HTR-8/SVneo (cell line): ENCODE results near the gene MYO18B.

Source experiments
- DNase-seq: peaks from one replicate; pipeline ENCODE4 v3.0.0; 2011; ENCODE audit warnings: low spot score, mixed read lengths; ENCODE audit not compliant: insufficient read length
- FAIRE-seq: peaks from 2 replicates; lab custom pipeline; 2011; peaks lifted over from hg19 to GRCh38; lab: Jason Lieb, UNC

Gene MYO18B

DNA sequence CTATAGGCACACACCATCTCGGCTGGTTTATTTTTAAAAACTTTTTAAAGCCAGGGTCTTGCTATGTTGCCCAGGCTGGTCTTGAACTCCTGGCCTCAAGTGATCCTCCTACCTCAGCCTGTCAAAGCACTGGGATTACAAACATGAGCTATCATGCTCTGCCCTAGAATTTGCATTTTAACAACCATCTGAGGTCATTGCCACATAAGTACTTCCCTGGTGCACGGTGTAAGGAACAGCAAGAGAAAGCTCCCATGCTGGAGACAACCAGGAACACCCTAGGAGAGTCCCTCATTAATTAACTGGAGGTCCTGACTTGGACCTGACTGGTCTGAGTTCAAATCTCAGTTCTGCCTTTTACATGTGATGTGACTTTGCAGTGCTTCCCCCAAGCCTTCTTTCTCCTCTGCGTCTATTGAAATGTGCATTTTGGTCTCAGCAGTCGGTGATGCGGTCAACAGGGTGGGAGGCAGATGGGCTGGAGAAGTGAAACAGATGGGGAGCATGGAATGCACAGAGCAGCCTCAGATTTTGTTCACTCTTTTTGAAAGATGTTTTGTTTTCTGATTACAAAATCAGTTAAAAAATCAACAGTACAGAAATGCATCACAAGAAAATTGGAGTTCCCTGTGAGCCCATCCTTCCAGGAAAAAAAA is 146.5 kb downstream of the MYO18B start:
- no peak for FAIRE-seq
- no peak for DNase-seq

DNA sequence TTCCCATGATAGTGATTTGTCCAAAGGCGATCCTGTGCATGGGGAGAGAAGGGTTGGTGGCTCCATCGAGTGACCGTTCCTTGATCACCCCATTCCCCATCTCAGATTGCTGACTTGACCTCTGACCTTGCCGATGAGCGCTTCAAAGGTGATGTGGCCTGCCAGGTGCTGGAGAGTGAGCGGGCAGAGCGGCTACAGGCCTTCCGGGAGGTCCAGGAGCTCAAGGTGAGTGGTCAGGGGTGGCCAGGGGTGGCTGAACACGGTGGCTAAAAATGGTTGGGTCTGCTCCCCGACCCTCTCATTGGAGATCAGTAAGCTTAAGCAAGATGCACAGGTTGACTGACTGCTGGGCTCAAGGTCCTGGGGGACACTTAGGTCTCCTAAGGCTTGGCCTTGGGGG is 148.7 kb downstream of the MYO18B start:
- DNase-seq: no peak
- no peak for FAIRE-seq

GRCh38 chr22:25892678-25893077 is 150.7 kb downstream of the MYO18B start:
- no peak for DNase-seq
- FAIRE-seq: no peak

- FAIRE-seq (no peak), DNase-seq (no peak)
These were observed 153.7 kb downstream of the MYO18B start for GRCh38 chr22:25895678-25896077.

DNA sequence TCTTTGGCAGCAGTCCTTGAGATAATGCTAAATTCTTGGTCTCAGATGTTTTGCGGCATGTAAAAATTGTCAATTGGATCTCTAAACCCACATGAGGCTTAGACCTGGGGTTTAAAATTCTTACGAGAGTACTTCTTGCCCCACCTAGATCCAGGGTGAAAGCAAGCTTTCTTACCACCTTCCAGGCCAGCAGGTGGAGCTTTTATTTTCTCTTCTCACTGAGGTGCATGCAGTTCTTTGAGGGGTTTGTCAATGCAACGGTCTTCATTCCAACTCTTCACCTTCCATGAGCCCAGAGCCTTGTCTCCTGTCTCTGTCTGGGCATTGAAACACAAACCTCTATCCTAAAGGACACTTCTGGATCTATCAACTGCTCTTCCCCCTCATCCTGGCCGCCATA is 154.1 kb downstream of the MYO18B start:
- DNase-seq (no peak), FAIRE-seq (no peak)

- DNase-seq: no peak
- FAIRE-seq: no peak
These were observed 154.6 kb downstream of the MYO18B start for GRCh38 chr22:25896592-25896991.

DNA sequence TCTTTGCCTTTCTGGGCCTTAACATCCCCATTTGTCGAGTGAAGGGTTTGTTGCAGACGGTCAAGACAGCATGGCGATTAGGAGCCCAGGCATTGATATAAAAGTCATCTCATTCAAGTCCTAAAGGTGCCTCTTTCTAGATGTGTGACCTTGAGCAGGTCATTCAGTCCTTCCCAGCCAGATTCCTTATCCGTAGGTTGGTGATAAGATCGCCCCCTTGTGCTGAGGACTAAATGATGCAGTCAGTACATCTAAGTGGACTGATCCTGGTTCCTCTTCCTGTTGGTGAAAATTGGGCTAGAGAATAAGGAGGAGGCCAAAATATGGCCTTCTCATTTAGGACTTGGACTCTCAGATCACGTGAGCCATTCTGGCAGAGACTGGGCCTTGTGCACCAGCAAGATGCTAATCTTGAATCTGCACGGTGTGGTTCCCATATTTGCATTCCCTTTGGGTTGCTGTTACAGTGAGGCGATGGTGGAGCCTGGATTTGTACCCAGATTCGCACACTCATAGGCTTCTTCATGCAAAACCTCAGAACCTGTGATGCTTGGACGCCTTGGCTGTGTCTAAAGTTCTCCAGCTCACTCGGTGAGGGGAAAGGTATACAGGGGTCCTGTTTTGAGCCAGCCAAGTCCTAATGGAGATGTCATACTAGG is 156.8 kb downstream of the MYO18B start:
- no peak for DNase-seq
- no peak for FAIRE-seq

- FAIRE-seq: no peak
These were observed 157.6 kb downstream of the MYO18B start for GRCh38 chr22:25899566-25899965.

GRCh38 chr22:25900390-25900789 is 158.4 kb downstream of the MYO18B start:
- no peak for DNase-seq
- FAIRE-seq: no peak

More at GRCh38 chr22:25899566-25899965, 157.6 kb downstream of the MYO18B start:
- no peak for DNase-seq

DNA sequence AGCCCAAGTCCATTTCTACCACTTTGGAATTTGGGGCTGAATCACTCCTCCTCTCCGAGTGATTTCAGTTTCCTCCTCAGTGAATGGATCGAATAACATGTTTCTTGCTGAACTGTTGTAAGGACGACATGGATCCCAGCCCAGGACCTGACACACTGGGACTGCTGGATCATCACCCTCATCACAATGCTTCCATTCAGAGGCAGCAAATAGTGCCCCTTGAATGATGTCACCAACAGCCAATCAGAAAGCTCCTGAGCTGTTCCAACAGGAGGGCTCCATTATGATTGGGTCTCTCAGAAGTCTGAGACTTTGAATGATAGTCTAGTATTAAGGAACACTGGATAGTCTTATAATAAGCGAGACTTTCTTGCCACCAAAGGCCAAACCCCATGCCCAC is 158.9 kb downstream of the MYO18B start:
- DNase-seq (no peak), FAIRE-seq (no peak)

DNA sequence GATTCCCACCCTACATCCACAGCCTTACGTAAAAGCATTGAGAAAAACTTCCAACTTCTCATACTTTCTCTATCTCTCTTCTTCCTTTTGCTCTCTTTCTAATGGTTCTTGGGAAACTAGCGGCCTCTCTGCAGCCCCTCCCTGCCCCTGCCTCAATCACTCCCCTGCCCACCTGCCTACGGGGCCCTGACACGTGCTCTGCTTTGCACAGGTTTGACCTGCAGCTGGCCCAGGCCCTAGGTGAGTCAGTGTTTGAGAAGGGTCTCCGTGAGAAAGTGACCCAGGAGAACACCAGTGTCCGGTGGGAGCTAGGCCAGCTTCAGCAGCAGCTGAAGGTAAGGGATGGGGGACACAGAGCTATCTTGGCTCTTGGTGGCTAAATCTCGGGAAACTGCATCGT is 160.4 kb downstream of the MYO18B start:
- DNase-seq: no peak
- FAIRE-seq: no peak

DNA sequence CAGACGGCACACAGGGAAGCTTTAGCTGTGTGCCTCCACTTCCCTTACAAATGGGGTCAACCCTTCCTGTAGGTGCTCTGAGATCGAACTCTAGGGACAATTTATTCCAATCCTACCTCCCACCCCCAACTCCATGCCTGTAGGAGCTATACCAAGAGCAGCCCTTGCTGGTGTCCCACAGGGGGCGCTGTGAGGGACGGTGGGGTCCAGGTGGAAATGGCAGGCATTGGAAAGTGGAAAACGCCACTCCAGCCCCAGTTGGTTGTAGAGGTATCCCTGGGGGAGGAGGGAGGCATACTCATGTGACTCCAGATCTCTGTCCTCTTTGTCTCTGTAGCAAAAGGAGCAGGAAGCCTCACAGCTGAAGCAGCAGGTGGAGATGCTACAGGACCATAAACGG is 161.3 kb downstream of the MYO18B start:
- DNase-seq: no peak
- FAIRE-seq: no peak

DNA sequence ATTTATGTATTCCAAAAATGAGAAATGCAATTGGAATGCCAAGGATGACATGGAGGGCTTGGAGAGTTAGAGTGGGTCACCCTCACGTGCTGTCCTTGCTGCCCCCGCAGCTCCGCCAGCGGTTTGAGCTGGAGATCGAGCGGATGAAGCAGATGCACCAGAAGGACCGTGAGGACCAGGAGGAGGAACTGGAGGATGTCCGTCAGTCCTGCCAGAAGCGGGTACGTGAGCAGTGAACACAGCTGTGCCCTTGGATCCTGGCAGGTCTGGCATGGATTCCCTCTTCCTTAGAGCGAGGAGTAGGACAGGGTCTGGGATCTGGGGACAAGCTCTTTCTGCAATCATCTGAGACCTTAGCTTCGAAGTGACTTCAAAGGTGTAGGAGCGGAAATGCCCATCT is 166.2 kb downstream of the MYO18B start:
- FAIRE-seq: no peak

DNA sequence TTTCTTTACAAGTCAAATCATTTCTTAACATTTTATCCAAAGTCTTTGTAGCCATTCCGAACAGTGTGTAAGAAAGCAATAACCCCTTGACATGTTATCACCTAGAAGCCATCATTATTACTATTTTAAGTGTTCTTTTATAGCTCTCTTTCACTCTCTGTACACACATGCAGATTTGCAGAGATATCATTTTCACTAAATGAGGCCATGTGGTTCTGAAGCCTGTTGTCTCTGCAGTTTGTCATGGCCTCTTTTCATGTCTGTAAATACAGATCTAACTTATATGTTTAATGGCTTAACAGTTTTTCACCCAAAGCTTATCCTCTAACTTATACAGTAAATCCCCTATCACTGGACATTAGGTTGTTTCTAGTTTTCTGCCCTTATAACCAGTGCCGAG is 166.8 kb downstream of the MYO18B start:
- DNase-seq: no peak
- no peak for FAIRE-seq

More for the DNA sequence above, 166.2 kb downstream of the MYO18B start:
- DNase-seq: no peak

- no peak for FAIRE-seq
These were observed 167.8 kb downstream of the MYO18B start for GRCh38 chr22:25909614-25910387.

DNA sequence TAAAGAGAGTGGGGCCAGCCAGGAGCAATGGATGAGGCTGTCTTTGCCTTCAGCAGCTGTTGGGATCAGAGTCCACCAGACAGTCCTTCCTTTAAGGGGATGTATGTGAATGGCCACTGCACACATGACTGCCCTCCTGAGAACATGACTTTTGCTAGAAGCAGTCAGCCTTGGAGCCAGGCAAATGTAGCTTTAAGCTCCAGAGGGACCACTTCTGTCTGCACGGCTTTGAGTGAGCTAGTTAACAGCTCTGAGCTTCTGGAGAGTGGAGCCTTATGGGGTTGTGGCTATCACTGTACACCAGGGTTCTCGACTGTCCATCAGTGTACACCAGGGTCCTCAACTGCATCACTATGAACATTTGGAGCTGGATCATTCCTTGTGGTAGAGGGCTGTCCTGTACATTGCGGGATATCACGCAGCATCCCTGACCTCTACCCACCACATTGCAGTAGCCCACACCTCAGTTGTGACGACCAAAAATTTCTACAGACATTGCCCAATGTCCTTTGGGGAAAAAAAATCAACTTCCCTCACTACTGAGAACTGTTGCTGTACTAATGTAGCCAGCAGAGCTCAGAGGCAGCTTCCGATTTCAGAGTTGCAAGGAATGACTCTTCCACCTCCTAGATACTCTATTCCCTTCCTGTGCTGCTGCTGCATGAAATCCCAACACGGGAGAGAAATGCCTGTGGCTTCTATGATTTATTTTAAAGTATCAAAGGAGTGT is 169.4 kb downstream of the MYO18B start:
- DNase-seq: no peak
- FAIRE-seq: no peak

More at GRCh38 chr22:25909614-25910387, 167.8 kb downstream of the MYO18B start:
- DNase-seq: no peak

DNA sequence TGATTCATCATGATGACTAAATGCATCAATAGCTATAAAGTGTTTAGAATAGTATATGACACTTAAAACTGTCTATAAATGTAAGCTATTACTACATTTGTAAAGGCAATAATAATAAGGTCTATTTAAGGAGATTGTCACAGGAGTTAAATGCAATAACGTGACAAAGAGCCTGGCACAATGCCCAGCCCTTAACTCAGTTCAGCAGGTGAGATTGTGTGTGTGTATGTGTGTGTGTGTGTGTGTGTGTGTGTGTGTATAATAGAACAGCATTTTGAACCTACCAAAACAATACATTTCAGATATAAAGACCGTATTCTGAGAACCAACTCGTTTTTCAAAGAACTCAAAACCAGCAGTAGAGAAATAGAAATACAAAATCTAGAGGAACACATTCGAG is 177.5 kb downstream of the MYO18B start:
- no peak for DNase-seq
- FAIRE-seq: no peak

- no peak for DNase-seq
- FAIRE-seq: no peak
These were observed 180.2 kb downstream of the MYO18B start for GRCh38 chr22:25922141-25922540.

- no peak for DNase-seq
- FAIRE-seq: no peak
These were observed 181.9 kb downstream of the MYO18B start for GRCh38 chr22:25923914-25924313.

DNA sequence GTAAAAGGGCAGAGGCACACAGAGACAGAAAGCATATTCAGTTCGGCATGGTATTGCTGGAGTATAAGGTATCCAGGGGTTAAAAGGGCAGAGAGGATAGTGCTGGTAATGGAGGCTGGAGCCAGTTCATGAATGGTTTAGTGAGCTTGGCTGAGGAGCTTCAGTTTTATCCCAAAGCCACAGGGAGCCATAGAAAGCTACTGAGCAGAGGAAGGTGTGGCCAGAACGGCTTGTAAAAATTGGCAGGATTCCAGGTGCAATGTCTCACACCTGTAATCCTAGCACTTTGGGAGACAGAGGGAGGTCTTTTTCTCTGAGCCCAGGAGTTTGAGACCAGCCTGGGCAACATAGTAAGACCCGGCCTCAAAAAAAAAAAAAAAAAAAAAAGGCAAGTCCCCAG is 186.1 kb downstream of the MYO18B start:
- no peak for DNase-seq
- no peak for FAIRE-seq
